Testis (tissue), 2 donors: ENCODE data around the gene GLT1D1.

Experiments used
- CTCF ChIP-seq, 3 experiments: fragments of 450-650 bp in 2 of 3; fragments of 200-600 bp in 1 of 3; sonication (generic) in 1 of 3; IDR thresholded peaks; one replicate each; pipeline ENCODE4 v1.5.1; 2016 to 2019; ENCODE audit warnings: antibody characterized with exemption in 3 of 3, mild to moderate bottlenecking in 2 of 3, moderate library complexity in 1 of 3
- POLR2A ChIP-seq: fragments of 450-650 bp; IDR thresholded peaks from one replicate; pipeline ENCODE4 v1.6.1; 2017; ENCODE audit warnings: antibody characterized with exemption, mild to moderate bottlenecking, moderate library complexity

GRCh38 chr12:128850400-128850799, 2.9 kb upstream of the GLT1D1 start:
- no peak for TF ChIP-seq CTCF (IDR thresholded peaks at IDR 0.05)
- no peak for TF ChIP-seq POLR2A
